Ovary (tissue), 1 donor: ENCODE results near the gene TOR1AIP2.

ENCODE experiments used
- EP300 ChIP-seq: sonication (generic); formaldehyde crosslinking; IDR thresholded peaks from one replicate; pipeline ENCODE4 v1.6.1; 2017; ENCODE audit warnings: antibody characterized with exemption
- POLR2A ChIP-seq: fragments of 450-650 bp; IDR thresholded peaks from one replicate; pipeline ENCODE4 v1.6.1; 2017; ENCODE audit warnings: antibody characterized with exemption, mild to moderate bottlenecking, moderate library complexity

DNA sequence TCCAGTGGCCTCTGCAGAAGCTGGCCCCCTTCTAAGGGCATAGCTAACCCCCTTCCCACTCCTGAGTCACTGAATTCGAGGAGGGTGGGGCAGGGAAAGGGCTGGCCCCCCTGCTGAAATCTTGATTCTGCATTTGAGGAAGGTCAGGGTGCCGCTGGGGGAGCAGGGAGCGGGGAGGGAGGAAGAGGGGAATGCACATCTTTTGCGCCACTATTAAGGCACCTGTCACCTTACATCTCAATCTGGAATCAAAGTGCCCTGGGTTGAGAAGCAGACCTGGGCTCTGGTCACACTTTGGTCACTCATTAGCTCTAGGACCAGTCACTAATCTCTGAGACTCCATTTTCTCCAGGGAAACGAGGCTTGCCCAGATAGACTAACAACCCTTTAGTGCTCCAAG is 62.0 kb downstream of the TOR1AIP2 start:
- TF ChIP-seq EP300: no peak
- TF ChIP-seq POLR2A: no peak
